Right lobe of liver (tissue), 4 donors: ENCODE results near the gene BCKDHA.

Experiments used
- POLR2A ChIP-seq: fragments of 450-650 bp; IDR thresholded peaks from one replicate; pipeline ENCODE4 v1.6.1; 2017; ENCODE audit warnings: antibody characterized with exemption, mild to moderate bottlenecking
- TF ChIP-seq, protein P1 (sequence below), 4 donors: fragments of 200-600 bp in 3 of 4; fragments of 450-650 bp in 1 of 4; IDR thresholded peaks; one replicate each; pipeline versions ENCODE4 v1.5.1 to v1.8.0; 2016 to 2022; ENCODE audit warnings: antibody characterized with exemption in 4 of 4, mild to moderate bottlenecking in 2 of 4
- donor health status: DM: no; HTN: no; CAD: no.
- donor health status: DM: no; HTN: no; CAD: no.
- donor health status: DM: no; HTN: yes; CAD: no.

DNA sequence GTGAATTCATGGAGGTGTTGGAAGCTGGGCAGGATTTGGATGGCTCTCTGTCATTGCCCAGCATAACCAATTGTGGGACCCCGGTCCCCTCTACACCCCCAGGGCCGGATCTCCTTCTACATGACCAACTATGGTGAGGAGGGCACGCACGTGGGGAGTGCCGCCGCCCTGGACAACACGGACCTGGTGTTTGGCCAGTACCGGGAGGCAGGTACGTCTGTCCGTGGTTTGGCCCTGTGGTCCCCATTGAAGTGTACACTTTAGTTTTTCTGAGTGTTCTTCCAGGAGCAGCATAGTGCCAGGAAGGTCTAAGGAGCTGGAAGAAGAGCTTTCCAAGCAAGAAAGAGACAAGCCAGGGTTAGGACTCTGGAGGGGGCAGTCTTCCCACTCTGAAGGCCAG is 16.3 kb downstream of the BCKDHA start:
- TF ChIP-seq, protein P1, sequence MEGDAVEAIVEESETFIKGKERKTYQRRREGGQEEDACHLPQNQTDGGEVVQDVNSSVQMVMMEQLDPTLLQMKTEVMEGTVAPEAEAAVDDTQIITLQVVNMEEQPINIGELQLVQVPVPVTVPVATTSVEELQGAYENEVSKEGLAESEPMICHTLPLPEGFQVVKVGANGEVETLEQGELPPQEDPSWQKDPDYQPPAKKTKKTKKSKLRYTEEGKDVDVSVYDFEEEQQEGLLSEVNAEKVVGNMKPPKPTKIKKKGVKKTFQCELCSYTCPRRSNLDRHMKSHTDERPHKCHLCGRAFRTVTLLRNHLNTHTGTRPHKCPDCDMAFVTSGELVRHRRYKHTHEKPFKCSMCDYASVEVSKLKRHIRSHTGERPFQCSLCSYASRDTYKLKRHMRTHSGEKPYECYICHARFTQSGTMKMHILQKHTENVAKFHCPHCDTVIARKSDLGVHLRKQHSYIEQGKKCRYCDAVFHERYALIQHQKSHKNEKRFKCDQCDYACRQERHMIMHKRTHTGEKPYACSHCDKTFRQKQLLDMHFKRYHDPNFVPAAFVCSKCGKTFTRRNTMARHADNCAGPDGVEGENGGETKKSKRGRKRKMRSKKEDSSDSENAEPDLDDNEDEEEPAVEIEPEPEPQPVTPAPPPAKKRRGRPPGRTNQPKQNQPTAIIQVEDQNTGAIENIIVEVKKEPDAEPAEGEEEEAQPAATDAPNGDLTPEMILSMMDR (IDR thresholded peaks at IDR 0.05): no peak
- TF ChIP-seq POLR2A: no peak
